ENCODE data around the gene BARX2. TPM values are rescaled to one million over a fixed set of nuclear protein-coding genes. Genes with fewer than 3 reads are reported as not detected.
A peak's percentile ranks its signal among the peaks of the same experiment; 100 is the strongest.

The BARX2 gene
- total and polyA plus RNA-seq, 2 donors from 2014 or later: 5.2 to 6.9 TPM

DNA sequence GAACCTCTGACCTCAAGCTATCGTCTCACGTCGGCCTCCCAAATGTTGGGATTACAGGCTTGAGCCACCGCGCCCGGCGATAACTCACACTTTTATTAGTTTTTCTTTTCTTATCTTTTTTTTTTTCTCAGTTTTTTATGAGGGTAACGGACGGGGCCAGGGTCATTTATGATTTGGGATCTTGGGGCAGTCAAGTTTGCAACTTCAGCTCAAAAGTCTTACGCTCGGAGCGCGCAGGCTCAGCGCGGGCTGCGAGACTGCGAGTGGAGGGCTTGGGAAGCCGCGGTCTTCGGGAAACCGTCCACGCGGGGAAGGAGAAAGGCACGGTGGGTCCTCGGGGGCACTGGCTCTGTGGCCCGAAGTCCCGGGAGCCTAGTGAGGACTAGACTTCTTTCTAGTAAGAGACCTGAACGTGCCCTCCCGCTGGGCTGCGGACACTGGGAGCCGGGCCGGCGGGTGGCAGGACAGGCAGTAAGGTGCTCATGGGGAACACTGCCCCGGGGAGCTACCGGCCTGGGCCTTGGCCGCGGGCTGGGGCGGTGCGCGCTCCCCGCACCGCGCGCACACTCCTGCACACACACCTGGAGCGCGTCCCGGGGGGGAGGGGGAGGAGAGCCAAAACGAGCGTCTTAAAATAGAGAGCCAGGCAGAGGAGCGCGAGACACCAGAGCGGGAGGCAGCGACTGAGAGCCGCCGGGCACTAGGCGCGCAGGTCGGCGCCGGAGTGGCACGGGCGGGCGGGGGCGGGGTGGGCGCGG is 476 bp upstream of the BARX2 start:
- Histone ChIP-seq H3K4me3 (ENCODE audit: low read length in 3 of 3) (peak overlapping the region in 1 of 3 donors; percentile 56), H3K27me3 (ENCODE audit: control insufficient read depth, insufficient read depth, low read length) (peaks cover 49% of the 10 kb centered on the region), H3K27ac (ENCODE audit: low read depth in 2 of 2, low read length in 2 of 2) (peak overlapping the region; percentile 73 to 76), H3K9me3 (ENCODE audit: control insufficient read depth in 2 of 3, insufficient read depth in 1 of 3, low read length in 3 of 3) (no peaks in the 10 kb centered on the region), H3K36me3 (ENCODE audit: control insufficient read depth in 2 of 3, insufficient read depth in 3 of 3, low read length in 3 of 3) (no peaks in the 10 kb centered on the region), H3K4me1 (ENCODE audit: control insufficient read depth in 2 of 3, insufficient read depth in 2 of 3, low read depth in 1 of 3, low read length in 3 of 3) (peaks cover 0 to 6% (median 0%) of the 10 kb centered on the region in 3 donors), H3K9ac (ENCODE audit: low read length in 3 of 3) (peak overlapping the region in 1 of 3 donors; percentile 43)
- FAIRE-seq (no peak), DNase-seq (peak; percentile 43 to 80 (median 55))
- intact Hi-C loops (cut with DNase I): no loop called here
- TF ChIP-seq, protein P1, sequence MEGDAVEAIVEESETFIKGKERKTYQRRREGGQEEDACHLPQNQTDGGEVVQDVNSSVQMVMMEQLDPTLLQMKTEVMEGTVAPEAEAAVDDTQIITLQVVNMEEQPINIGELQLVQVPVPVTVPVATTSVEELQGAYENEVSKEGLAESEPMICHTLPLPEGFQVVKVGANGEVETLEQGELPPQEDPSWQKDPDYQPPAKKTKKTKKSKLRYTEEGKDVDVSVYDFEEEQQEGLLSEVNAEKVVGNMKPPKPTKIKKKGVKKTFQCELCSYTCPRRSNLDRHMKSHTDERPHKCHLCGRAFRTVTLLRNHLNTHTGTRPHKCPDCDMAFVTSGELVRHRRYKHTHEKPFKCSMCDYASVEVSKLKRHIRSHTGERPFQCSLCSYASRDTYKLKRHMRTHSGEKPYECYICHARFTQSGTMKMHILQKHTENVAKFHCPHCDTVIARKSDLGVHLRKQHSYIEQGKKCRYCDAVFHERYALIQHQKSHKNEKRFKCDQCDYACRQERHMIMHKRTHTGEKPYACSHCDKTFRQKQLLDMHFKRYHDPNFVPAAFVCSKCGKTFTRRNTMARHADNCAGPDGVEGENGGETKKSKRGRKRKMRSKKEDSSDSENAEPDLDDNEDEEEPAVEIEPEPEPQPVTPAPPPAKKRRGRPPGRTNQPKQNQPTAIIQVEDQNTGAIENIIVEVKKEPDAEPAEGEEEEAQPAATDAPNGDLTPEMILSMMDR (IDR thresholded peaks at IDR 0.05; ENCODE audit: borderline replicate concordance, extremely low read depth, insufficient read depth): no peak

DNA sequence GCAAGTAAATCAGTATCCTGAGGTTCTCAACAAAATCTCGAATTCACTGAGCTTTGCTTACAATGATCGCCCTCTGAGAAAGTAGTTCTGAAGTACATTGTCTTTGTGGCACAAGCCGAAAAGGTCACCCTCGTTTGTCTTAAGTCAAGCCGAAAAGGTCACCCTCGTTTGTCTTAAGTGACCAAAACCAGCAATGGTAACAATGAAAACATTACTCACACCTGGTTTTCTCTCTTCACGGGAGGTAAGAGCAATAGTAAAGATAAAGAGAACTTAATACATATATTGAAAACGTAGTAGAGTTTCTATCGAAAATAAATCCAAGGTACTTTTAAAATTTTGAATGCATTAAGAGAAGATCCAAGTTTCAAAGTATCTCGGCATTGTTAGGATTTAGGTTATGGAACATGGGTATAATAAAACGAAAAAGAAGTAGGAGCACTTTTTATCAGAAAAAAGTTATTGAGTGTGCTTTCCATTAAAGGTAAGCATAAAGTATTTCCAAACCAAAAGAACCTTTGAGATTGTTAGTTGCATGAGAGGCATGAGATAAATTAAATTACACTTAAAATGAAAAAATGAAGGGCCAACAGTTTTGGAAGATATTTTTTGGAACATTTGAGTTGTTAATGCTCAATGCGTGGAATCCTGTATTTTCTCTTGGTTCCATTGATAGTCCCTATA is 1.2 kb downstream of the BARX2 start:
- TF ChIP-seq, protein P1 (IDR thresholded peaks at IDR 0.05; ENCODE audit: borderline replicate concordance, extremely low read depth, insufficient read depth): no peak
- FAIRE-seq: no peak
- H3K27me3 ChIP-seq (ENCODE audit: control insufficient read depth, insufficient read depth, low read length): peaks cover 36% of the 10 kb centered on the region
- peaks cover 0 to 6% (median 0%) of the 10 kb centered on the region in 3 donors for H3K4me1 ChIP-seq (ENCODE audit: control insufficient read depth in 2 of 3, insufficient read depth in 2 of 3, low read depth in 1 of 3, low read length in 3 of 3)
- H3K4me3 ChIP-seq (ENCODE audit: low read length in 3 of 3): peak overlapping the region in 2 of 3 donors; percentile 57 to 69
- no peaks in the 10 kb centered on the region for H3K9me3 ChIP-seq (ENCODE audit: control insufficient read depth in 2 of 3, insufficient read depth in 1 of 3, low read length in 3 of 3)
- no peaks in the 10 kb centered on the region for H3K36me3 ChIP-seq (ENCODE audit: control insufficient read depth in 2 of 3, insufficient read depth in 3 of 3, low read length in 3 of 3)
- intact Hi-C loops (cut with DNase I): no loop called here
- no peak for DNase-seq
- peak overlapping the region in 1 of 3 donors; percentile 74 for H3K9ac ChIP-seq (ENCODE audit: low read length in 3 of 3)
- H3K27ac ChIP-seq (ENCODE audit: low read depth in 2 of 2, low read length in 2 of 2): peak overlapping the region; percentile 56 to 64

DNA sequence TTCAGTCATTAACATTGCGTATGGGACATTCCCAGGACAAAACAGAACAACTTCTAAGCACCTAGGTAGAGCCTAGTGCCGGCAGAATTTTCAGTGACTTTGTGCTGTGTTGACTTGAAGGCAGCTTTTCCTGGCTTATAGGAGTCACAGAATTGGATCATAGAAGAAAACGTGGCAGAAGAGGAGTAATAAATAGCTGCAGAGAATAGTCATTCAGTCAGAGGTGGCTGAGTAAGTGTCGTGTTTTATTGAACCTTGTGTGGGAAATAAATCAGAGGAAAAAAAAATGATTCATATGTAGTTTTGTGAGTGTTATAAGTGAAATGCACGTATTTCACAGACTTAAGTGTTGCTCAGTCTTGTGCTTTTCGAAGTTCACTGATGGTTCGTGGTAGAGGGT is 2.1 kb downstream of the BARX2 start:
- H3K36me3 ChIP-seq (ENCODE audit: control insufficient read depth in 2 of 3, insufficient read depth in 3 of 3, low read length in 3 of 3): no peaks in the 10 kb centered on the region
- intact Hi-C loops (cut with DNase I): no loop called here
- H3K9ac ChIP-seq (ENCODE audit: low read length in 3 of 3): no peak overlapping the region
- peak overlapping the region in 2 of 3 donors; percentile 4 to 69 for H3K4me3 ChIP-seq (ENCODE audit: low read length in 3 of 3)
- TF ChIP-seq, protein P1 (IDR thresholded peaks at IDR 0.05; ENCODE audit: borderline replicate concordance, extremely low read depth, insufficient read depth): no peak
- H3K4me1 ChIP-seq (ENCODE audit: control insufficient read depth in 2 of 3, insufficient read depth in 2 of 3, low read depth in 1 of 3, low read length in 3 of 3): peaks cover 0 to 6% (median 0%) of the 10 kb centered on the region in 3 donors
- no peak for FAIRE-seq
- no peaks in the 10 kb centered on the region for H3K9me3 ChIP-seq (ENCODE audit: control insufficient read depth in 2 of 3, insufficient read depth in 1 of 3, low read length in 3 of 3)
- H3K27me3 ChIP-seq (ENCODE audit: control insufficient read depth, insufficient read depth, low read length): peaks cover 26% of the 10 kb centered on the region
- H3K27ac ChIP-seq (ENCODE audit: low read depth in 2 of 2, low read length in 2 of 2): peak overlapping the region in 1 of 2 donors; percentile 9
- no peak for DNase-seq
